RWPE2 (cell line): Measurements from ENCODE around the gene IVL.
A peak's percentile ranks its signal among the peaks of the same experiment; 100 is the strongest.

Experiments used
- ATAC-seq: fragments of 200-7000 bp; cut with Tn5 transposase; 3 replicates; pipeline ENCODE4 v1.9.1; 2021; ENCODE audit warnings: low read depth
- DNase-seq: peaks from one replicate; pipeline ENCODE4 v3.0.0-alpha.2; 2020; ENCODE audit warnings: low spot score
- H3K27ac ChIP-seq: fragments of 450-650 bp; 2 replicates; pipeline ENCODE4 v1.5.1; 2017; ENCODE audit warnings: mild to moderate bottlenecking; ENCODE audit not compliant: poor library complexity, severe bottlenecking
- H3K27me3 ChIP-seq: fragments of 250-450 bp; sonication (Bioruptor Pico); 2 replicates; pipeline ENCODE4 v1.5.1; 2021; ENCODE audit warnings: mild to moderate bottlenecking, moderate library complexity; ENCODE audit not compliant: insufficient read depth, poor library complexity, severe bottlenecking
- H3K36me3 ChIP-seq: fragments of 250-450 bp; sonication (Bioruptor Pico); 2 replicates; pipeline ENCODE4 v1.5.1; 2020; ENCODE audit warnings: low read depth, mild to moderate bottlenecking, moderate library complexity
- H3K4me1 ChIP-seq: fragments of 250-450 bp; sonication (Bioruptor Pico); 2 replicates; pipeline ENCODE4 v1.5.1; 2021; ENCODE audit warnings: mild to moderate bottlenecking, moderate library complexity; ENCODE audit not compliant: insufficient read depth, poor library complexity, severe bottlenecking
- H3K4me3 ChIP-seq: fragments of 250-450 bp; sonication (Bioruptor Pico); 2 replicates; pipeline ENCODE4 v1.5.1; 2021; ENCODE audit warnings: mild to moderate bottlenecking, moderate library complexity; ENCODE audit not compliant: severe bottlenecking
- H3K9me3 ChIP-seq: fragments of 250-450 bp; sonication (Bioruptor Pico); 2 replicates; pipeline ENCODE4 v1.5.1; 2021; ENCODE audit warnings: mild to moderate bottlenecking, moderate library complexity; ENCODE audit not compliant: severe bottlenecking
- CTCF ChIP-seq: fragments of 450-650 bp; IDR thresholded peaks from one replicate; pipeline ENCODE4 v1.5.1; 2017; ENCODE audit warnings: mild to moderate bottlenecking, moderate library complexity; ENCODE audit not compliant: poor library complexity, severe bottlenecking

IVL gene

GRCh38 chr1:152871731-152872126 is 36.6 kb upstream of the IVL start:
- no peak for ATAC-seq
- Histone ChIP-seq H3K9me3 (no peaks in the 10 kb centered on the region), H3K27me3 (no peaks in the 10 kb centered on the region)

GRCh38 chr1:152873495-152873894 is 34.9 kb upstream of the IVL start:
- no peaks in the 10 kb centered on the region for H3K27me3 ChIP-seq
- peak; percentile 66 for ATAC-seq

More at GRCh38 chr1:152871731-152872126, 36.6 kb upstream of the IVL start:
- no peak overlapping the region for H3K27ac ChIP-seq
- no peak for DNase-seq
- peak; percentile 47 for TF ChIP-seq CTCF
- H3K4me1 ChIP-seq = peaks cover 8% of the 10 kb centered on the region
- H3K36me3 ChIP-seq = no peaks in the 10 kb centered on the region
- no peak overlapping the region for H3K4me3 ChIP-seq

DNA sequence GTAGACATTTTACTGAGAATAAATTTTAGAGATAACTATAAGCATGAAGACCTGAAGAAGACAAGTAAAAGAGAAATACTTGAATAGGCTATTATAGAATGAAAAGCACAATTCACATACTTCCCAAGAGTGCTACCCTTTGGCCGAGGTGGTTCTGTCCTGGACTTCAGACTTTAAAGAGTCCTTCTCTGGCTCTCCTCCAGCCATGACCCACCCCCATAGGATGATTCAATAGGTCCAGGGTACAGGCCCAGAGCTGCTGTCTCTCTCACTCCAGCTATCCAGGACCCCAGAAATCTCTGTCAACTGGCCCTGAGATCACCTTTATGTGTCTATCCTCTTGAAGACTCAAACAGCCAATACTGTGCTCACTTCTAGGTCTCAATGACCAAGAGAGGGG is 31.5 kb upstream of the IVL start:
- no peak for ATAC-seq
- Histone ChIP-seq H3K4me3 (no peak overlapping the region), H3K9me3 (no peaks in the 10 kb centered on the region), H3K4me1 (peaks cover 22% of the 10 kb centered on the region), H3K36me3 (no peaks in the 10 kb centered on the region), H3K27me3 (no peaks in the 10 kb centered on the region), H3K27ac (no peak overlapping the region)
- no peak for DNase-seq
- TF ChIP-seq CTCF = no peak

More at GRCh38 chr1:152873495-152873894, 34.9 kb upstream of the IVL start:
- Histone ChIP-seq H3K9me3 (no peaks in the 10 kb centered on the region), H3K27ac (peak overlapping the region; percentile 23), H3K4me1 (peaks cover 8% of the 10 kb centered on the region), H3K4me3 (no peak overlapping the region), H3K36me3 (no peaks in the 10 kb centered on the region)
- DNase-seq = no peak
- no peak for TF ChIP-seq CTCF

- Histone ChIP-seq H3K9me3 (no peaks in the 10 kb centered on the region), H3K4me3 (no peak within 1 kb of the TSS), H3K36me3 (no peaks in the 10 kb centered on the region), H3K27ac (no peak within 1 kb of the TSS), H3K4me1 (peaks cover 22% of the 10 kb centered on the region), H3K27me3 (no peaks in the 10 kb centered on the region)
- TF ChIP-seq CTCF = no peak
- DNase-seq (no peak), ATAC-seq (no peak)
These were observed 30.3 kb upstream of the IVL start, which contains the start of gene SMCP for GRCh38 chr1:152878042-152878441. Gene SMCP, plus strand, starts transcription at chr1:152878322. Its CDS starts 6,101 bp downstream, at chr1:152884423.

DNA sequence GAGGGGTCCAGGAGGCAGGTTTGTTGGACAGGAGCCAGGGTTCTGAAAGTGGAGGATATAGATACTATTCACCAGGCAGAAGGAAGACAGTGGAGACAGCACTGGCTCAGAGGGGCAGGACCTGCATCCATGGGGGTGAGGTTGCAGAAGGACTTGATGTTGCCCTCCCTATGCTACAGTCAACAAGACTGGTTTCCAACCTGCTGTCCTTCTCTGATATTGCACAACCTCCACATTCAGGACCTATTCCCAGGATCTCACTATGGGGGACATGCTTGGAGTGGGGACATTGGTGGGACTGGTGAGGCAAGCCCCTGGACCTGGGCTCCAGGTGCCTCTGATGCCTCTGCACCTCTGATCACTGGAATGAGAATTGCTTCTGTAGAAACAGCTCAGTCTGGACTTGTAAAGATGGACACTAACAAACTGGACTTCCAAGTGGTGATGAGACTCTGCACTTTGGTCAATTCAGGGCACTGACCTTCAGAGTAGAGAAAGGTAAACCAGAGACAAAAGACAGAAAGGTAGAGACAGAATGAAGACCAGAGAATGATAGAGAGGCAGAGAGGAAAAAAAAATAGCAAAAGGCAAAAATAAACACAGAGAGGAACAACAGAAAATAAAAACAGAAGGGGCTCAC is 28.7 kb upstream of the IVL start:
- no peaks in the 10 kb centered on the region for H3K9me3 ChIP-seq
- H3K4me1 ChIP-seq = peaks cover 20% of the 10 kb centered on the region
- no peak for TF ChIP-seq CTCF
- DNase-seq = no peak
- H3K27ac ChIP-seq = peak overlapping the region; percentile 56
- no peak for ATAC-seq
- H3K4me3 ChIP-seq = no peak overlapping the region
- H3K27me3 ChIP-seq = no peaks in the 10 kb centered on the region
- H3K36me3 ChIP-seq = no peaks in the 10 kb centered on the region
